ENCODE measurements around the gene MYOZ3.

Gene MYOZ3

DNA sequence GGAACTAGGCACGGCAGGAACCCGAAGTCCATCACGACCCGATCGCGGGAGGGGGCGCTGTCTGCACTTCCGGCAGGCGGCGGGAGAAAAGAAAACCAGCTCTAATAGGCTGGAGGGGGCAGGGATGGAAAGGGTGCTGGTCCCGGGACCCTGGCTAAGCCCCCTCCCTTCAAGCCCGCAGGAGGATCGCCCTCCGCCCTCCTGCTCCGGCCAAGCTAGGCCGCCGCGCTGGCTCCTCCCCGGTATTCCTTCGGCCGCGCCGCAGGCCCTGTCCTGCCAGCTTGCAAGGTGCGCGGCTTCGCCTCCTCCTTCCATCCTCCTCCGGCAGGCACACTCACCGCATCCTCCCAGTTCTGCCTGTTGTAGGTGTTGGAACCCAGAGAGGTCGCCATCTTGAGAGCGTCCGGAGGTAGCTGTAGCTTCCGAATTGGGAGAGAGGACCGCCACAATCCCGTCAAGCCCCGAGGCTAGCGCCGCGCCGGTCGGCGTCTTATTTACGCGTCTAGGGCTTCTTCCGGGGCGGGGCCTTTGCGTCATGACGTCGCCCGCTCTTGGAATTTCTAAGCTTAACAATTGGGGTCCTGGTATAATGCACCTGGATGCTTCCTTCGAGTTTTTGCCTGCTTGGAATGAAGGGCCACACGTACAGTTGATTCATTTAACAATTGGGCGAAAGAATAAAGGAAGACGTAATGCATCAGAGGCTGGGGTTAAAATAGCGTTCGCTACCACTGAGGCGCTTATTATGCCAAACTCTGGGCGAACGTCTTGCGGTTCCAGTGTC is 39.7 kb downstream of the MYOZ3 start, which contains the start of gene RBM22:
TSS of gene RBM22 (minus strand) at position 469 of the 784 bp plus-strand sequence. CDS start at position 392, 77 bp downstream.
- DNase-seq (ENCODE audit: low spot score) = peak; percentile 93

DNA sequence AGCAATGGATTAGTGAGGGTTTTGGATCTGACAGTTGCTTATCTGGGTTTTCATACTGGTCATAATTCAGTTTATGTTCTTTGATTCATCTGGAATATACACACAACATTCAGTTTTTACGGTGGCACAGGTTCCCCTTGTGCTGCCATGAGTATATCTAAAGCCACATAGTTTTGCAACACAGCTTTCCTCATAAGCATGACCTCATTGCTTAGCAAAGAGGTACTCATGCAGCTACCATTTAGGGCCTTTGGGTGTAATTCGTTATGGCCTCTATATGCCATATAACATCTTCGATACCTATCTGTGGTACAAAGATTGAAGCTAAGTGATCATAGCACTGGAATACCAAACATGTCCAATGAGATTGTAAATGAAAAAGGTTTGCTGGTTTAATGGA is 42.7 kb downstream of the MYOZ3 start:
- no peak for DNase-seq (ENCODE audit: low spot score)

DNA sequence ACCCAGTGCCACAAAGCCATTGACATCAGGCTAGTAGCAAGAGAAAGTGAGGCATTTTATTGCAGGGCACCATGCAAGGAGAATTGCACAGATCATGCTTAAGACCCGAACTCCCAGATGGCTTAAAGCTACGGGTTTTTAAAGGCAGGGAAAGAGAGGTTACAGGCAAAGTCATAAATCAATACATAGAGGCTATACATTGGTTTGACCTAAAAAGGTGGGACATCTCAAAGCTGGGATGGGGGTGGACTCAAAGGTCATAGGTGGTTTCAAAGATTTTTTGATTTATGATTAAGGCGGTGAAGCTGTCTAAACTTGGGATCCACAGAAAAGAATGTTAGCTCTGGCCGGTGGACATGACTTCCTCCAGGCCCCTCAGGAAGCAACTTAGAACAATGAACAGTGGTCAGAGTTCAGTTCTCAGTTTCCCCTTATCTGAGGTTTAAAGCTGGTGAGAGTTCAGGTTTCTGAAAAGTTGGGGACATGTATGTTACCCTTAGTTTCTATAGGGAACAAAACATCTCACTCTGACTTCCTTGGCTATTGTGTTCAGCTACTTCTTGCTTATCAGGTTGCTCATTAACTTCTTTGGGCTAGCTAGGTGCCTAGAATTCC is 45.8 kb downstream of the MYOZ3 start:
- no peak for DNase-seq (ENCODE audit: low spot score)

DNA sequence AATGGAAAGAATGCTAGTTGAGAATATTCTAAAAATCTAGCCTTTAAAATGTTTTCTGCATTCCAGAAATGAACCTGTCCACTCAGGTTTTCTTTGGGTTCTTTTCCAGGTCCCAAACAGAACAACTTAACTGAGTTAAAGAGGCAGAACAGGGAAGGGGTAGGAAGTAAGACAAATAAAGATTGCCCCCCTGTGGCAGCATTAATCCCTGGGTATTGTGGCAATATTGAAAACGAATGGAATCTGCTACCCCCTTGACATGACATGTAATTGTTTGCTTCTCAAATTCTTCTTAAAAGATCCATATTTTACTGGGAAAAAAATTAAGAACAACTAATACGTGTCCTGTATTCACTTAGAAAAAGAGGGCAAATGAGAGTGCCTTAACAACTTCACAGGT is 49.1 kb downstream of the MYOZ3 start:
- peak; percentile 35 for DNase-seq (ENCODE audit: low spot score)

DNA sequence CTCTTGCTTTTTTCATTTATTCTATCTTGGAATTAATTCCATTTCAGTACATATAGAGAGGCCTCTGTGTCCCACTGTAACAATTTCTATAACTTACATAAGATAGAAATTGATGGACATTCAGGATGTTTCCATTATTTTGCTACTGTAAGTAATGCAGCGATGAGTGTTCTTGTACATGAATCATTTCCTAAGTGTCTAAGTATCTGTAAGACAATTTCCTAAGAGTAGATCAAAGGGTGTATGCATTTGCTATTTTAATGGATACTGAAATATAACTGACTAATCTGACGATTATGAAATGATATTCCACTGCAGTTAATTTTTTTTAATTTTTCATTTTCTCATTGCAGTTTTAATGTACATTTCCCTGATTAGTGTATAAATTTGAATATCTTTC is 62.8 kb downstream of the MYOZ3 start:
- no peak for DNase-seq (ENCODE audit: low spot score)
